Right cardiac atrium (tissue), 5 donors: Measurements from ENCODE around the gene FBXO33. TPM values are rescaled to one million over a fixed set of nuclear protein-coding genes. Genes with fewer than 3 reads are reported as not detected.

Experiments
- ATAC-seq, 2 donors: fragments of 200-7000 bp; cut with Tn5 transposase; one replicate each; pipeline versions ENCODE4 v1.8.0 to v1.9.1; 2020; ENCODE audit warnings: moderate library complexity in 2 of 2, mild to moderate bottlenecking in 1 of 2
- DNase-seq, 3 donors: peaks; one replicate each; pipeline ENCODE4 v3.0.0-alpha.2; 2020
- H3K27ac ChIP-seq: one replicate; pipeline ENCODE4 v1.5.1; 2013; ENCODE audit warnings: mild to moderate bottlenecking, low read length, control low read depth, moderate library complexity
- H3K27me3 ChIP-seq: one replicate; pipeline ENCODE4 v1.6.1; 2013; ENCODE audit not compliant: control insufficient read depth, insufficient read depth
- H3K4me1 ChIP-seq: one replicate; pipeline ENCODE4 v1.6.1; 2013; ENCODE audit warnings: low read length; ENCODE audit not compliant: control insufficient read depth, insufficient read depth
- H3K4me3 ChIP-seq: one replicate; pipeline ENCODE4 v1.5.1; 2013; ENCODE audit warnings: low read length, control low read depth
- H3K9me3 ChIP-seq: one replicate; pipeline ENCODE4 v1.6.1; 2013; ENCODE audit warnings: low read length; ENCODE audit not compliant: control insufficient read depth
- WGBS: extraction: QIAGEN DNeasy Blood & Tissue Kit; methylation state at CpG from one replicate; pipeline ENCODE4 v1.1.7; 2013; 5-methylcytosine and 5-hydroxymethylcytosine counted together
- intact Hi-C, 4 donors: fragments of 100-400 bp; cut with DNase I; formaldehyde crosslinking; loops; one replicate each; pipeline versions ENCODE4 v1.11.0 to v1.14.0; 2022 to 2023
- polyA plus RNA-seq: library from polyadenylated mRNA; stranded (reverse); fragments of 200-250 nt; gene quantifications from one replicate; pipeline ENCODE4 v1.2.3, GENCODE V29; 2013
- total RNA-seq, 4 donors: library from RNA; stranded (reverse); fragmentation: NEBNext Ultra II Directional; extraction: Animal tissue kit (Norgen Biotek cat#: 25700); gene quantifications; one replicate each; pipeline ENCODE4 v1.2.1, GENCODE V29; 2021
- donor health status: healthy with polysubstance abuse.
- donor health status: DM: no; HTN: yes; CAD: no.
- donor health status: DM: no; HTN: no; CAD: no.
- donor health status: DM: no; HTN: yes; CAD: no; lungs with severe emphysema.
- donor health status: DM: yes; HTN: yes; CAD: no.

The FBXO33 gene
- total and polyA plus RNA-seq, 5 donors, result 4.0 to 6.7 (median 5.4) TPM

DNA sequence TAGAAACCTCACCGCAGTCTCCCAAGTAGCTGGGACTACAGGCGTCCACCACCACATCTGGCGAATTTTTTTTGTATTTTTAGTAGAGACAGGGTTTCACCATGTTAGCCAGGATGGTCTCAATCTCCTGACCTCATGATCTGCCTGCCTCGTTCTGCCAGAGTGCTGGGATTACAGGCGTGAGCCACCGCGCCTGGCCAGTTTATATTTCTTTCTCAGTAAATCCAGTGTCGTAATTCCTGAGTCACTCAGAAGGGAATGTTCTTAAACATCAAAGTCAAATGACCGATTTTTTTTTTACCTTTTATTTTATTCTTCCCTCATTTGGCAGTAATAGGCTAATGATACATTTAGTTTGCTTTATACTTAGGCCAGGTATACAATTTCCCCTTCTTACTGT, 80.5 kb downstream of the FBXO33 start:
- H3K27ac ChIP-seq, result no peak overlapping the region
- 97% methylated on average over 9 of the region's 9 CpGs for WGBS
- DNase-seq (no peak), ATAC-seq (no peak)
- intact Hi-C loops, result no loop called here
- no peaks in the 10 kb centered on the region for H3K4me1 ChIP-seq
- no peaks in the 10 kb centered on the region for H3K9me3 ChIP-seq
- H3K4me3 ChIP-seq, result no peak overlapping the region
- H3K27me3 ChIP-seq, result no peaks in the 10 kb centered on the region

DNA sequence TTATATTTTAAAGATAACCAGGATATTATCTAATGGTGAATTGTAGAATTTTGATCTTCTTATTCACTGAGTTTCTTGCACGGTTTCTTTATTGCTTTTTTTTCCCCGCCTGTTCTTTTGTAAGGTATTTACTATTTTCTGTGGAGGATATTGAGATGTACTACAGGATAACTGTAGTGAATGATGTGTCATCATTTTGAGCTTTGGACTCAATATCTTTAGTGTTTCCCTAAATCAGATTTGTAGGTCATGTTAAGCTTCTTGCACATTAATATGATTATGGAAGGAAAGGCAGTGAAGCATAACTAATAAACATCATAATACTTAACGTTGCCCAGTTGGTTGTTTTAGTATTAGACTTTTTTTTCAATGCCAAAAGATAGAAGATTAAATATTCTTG, 81.4 kb downstream of the FBXO33 start:
- Histone ChIP-seq H3K4me1 (no peaks in the 10 kb centered on the region), H3K9me3 (no peaks in the 10 kb centered on the region), H3K4me3 (no peak overlapping the region), H3K27me3 (no peaks in the 10 kb centered on the region), H3K27ac (no peak overlapping the region)
- ATAC-seq (no peak), DNase-seq (no peak)
- intact Hi-C loops, result no loop called here
- 96% methylated on average over 3 of the region's 3 CpGs for WGBS

Other genes starting within 250 kb of the FBXO33 start
- gene MIA2, start 198.5 kb downstream of the FBXO33 start, total RNA-seq, result 10 to 100 TPM; 17.7 to 32.7 (median 24.5) TPM
- gene MIA2, start 198.5 kb downstream of the FBXO33 start, polyA plus RNA-seq, result 21.8 TPM